IPS-18c (cell line): ENCODE measurements around the gene ATG14.
"Not testable (repeated sequence)": the region's sequence is repeated elsewhere in the genome, so short reads cannot be mapped to it uniquely, and the experiment has no call there.

ENCODE experiments used
- H3K4me3 ChIP-seq: 2 replicates; pipeline ENCODE4 v1.7.0; 2013; ENCODE audit warnings: low read depth, mild to moderate bottlenecking, low read length, moderate library complexity; ENCODE audit not compliant: insufficient read depth
- H3K9me3 ChIP-seq: one replicate; pipeline ENCODE4 v1.6.1; 2013; ENCODE audit warnings: mild to moderate bottlenecking, low read length, moderate library complexity; ENCODE audit not compliant: control insufficient read depth, insufficient read depth

Gene ATG14

DNA sequence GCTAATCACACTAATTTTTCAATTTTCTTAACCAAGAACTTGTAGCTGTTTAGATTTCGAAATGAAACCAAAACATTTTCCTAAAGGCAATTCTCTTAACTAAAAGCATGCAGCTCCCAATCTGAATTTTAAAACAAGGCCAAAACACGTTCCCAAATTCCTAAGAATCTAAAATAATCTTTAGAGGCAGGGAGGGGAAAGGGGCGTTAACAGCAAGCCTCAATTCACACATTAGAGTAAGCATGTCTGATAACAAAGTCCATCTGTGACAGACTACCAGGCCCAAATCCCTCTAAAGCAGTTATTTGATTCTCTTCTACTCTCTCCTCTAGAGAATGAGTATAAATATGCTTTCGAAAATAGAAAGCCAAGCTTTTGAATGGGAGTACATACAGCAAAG is 754 bp downstream of the ATG14 start:
- Histone ChIP-seq H3K4me3 (peak overlapping the region; percentile 90), H3K9me3 (no peaks in the 10 kb centered on the region)

DNA sequence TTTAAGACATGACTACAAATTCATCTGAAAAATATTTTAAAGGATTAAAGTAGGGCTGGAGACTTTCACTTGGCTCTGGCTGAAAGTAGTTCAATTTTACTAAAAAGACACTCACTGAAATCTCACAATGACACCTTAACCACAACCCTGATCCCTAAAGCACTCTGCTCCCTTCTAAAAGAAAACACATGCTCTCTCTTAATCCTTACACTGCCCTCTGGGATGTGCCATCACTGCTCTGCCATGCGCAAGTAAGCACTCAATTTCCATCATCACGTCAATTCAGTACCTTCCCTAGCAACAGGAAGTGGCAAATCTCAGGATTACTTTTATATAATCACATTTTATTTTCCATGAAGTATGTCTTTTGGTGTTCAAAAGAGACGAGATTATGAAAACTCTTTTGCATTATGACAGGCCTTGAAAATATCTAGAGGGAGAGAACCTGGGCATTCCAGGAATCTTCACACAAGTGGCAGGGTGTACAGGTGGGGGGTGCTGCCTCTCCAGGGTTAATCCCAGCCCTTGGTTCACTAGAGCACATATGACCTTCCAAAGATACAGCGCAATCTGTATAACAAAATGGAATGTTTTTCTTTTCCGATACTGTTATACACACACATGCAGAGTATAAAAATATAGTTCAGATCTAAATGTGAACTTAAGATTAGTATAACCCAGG is 7.3 kb downstream of the ATG14 start:
- Histone ChIP-seq H3K4me3 (no peak overlapping the region), H3K9me3 (no peaks in the 10 kb centered on the region)

DNA sequence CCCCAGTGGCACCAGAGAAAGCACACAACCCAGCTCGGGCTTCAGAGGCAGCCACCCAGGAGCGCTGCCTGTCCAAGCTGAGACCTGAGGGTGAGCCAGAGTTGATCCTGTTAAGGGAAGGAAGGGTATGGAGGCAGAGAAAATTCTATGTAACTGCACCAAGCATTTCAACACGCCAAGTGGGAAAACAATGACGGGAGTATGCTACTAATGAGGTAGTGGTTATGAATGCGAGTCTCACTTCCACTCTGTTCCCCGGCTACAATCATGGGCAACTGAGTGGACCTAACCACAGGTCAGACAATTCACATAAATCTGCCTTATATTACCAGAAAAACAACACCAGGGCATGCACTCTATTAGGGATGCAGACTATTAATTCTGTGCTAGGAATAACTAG is 9.9 kb downstream of the ATG14 start:
- H3K4me3 ChIP-seq, result no peak overlapping the region
- H3K9me3 ChIP-seq, result no peaks in the 10 kb centered on the region

DNA sequence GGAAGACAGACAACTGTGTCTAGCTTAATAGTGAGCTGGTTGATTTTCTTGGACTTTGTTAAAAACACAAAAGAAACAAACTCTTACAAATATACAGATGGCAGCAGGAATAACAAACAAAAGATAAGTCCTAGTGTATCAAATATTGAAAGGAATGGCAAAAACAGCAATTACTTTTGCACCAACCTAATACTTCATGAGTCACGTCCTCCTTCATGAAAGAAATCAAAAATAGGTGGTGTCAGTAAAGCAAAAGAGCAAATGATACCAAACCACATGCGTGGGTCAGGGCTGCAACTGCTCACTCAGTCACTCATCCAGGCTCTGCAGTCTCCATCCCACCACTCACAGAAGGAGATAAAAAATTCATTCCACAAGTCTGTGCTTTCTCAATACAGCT is 11.8 kb downstream of the ATG14 start:
- H3K4me3 ChIP-seq, result no peak overlapping the region
- H3K9me3 ChIP-seq, result no peaks in the 10 kb centered on the region

DNA sequence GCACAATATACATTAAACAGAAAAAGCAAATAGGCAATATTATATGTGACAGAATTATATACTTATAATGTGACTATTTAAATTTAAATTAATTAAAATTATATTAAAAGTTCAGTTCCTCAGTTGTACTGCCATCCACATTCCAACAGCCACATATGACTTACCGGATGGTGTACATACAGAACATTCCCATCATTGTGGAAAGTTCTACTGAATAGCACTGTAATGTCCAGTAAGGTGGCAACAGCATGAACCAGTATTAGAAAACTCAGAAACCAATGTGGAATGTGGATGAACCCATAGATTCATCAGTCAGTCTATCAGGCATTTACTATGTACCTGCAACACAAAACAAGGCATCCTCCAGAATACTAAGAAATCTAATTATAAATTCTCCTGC is 12.4 kb downstream of the ATG14 start:
- Histone ChIP-seq H3K9me3 (no peaks in the 10 kb centered on the region), H3K4me3 (no peak overlapping the region)

DNA sequence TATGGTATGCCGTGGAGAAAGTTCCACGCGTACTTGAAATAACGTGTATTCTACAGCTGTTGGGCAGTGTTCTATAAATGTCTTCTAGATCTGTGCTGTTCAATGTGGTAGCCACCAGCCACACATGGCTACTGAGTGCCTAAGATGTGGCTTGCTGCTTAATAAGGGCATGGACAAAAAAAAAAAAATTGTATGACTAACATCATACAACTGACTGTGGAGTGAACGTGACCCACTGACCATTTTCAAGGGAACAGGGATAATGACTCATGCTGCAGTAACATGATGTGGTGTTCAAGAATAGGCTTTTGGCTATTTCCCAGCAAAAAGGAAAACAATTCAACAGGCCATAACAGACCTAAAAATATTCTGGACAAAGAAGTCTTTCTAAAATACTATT is 13.0 kb downstream of the ATG14 start:
- Histone ChIP-seq H3K9me3 (no peaks in the 10 kb centered on the region), H3K4me3 (no peak overlapping the region)

DNA sequence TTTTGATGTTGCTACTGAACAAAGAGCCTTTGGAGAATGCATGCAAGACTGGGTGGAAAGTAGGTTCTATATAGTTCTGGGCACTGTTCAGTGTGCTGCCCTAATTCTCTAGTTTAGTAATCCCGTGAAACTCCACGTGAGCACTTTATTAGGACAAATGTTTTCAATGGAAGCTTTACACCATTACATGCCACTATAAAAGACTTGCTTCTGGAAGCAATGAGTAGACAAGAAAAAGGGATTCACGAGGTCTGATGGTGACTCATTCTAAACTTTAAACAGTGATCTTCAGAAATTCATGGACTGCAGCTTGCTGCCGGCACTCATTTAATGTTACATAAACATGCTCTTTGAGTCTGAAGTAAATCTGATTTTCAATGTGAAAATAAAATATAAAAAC is 22.3 kb downstream of the ATG14 start:
- Histone ChIP-seq H3K9me3 (no peaks in the 10 kb centered on the region), H3K4me3 (no peak overlapping the region)

DNA sequence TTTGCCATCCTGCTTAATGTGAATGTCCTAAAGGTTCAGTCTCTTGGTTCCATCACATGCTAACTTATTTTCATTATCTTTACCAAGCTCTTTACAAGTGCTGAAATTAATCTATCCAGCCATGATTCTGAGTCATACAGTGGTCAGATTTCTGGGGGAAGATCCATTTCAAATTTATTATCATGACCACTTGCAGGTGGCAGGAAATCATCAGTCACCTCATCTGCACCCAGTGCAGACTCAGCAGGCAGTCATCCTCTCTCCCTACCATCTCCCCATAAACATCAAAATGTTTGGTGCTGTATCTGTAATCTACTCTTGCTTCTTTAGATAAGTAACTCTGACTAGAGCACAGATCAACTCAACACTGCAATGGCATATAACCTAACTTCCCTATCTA is 23.5 kb downstream of the ATG14 start:
- no peak overlapping the region for H3K4me3 ChIP-seq

DNA sequence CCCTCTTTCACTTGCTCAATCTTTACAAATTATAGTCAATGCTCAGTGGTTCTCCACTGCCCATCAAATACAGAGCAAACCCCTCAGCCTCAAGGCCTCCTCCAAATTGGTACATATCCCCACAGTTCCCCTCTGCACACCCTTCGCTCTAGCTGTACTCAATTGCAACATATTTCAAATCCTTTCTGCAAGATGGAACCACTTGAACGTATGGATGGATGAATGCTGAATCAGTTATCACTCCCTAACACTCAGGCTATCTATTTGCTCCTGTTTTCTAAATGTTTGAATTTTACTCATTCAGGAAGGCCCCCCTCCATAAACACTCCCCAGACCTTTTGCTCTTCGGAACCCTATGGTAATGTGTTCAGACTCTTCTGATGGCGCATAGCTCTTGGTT is 24.5 kb downstream of the ATG14 start:
- no peak overlapping the region for H3K4me3 ChIP-seq
- H3K9me3 ChIP-seq, result no peaks in the 10 kb centered on the region

More for the DNA sequence above, 23.5 kb downstream of the ATG14 start:
- no peaks in the 10 kb centered on the region for H3K9me3 ChIP-seq

DNA sequence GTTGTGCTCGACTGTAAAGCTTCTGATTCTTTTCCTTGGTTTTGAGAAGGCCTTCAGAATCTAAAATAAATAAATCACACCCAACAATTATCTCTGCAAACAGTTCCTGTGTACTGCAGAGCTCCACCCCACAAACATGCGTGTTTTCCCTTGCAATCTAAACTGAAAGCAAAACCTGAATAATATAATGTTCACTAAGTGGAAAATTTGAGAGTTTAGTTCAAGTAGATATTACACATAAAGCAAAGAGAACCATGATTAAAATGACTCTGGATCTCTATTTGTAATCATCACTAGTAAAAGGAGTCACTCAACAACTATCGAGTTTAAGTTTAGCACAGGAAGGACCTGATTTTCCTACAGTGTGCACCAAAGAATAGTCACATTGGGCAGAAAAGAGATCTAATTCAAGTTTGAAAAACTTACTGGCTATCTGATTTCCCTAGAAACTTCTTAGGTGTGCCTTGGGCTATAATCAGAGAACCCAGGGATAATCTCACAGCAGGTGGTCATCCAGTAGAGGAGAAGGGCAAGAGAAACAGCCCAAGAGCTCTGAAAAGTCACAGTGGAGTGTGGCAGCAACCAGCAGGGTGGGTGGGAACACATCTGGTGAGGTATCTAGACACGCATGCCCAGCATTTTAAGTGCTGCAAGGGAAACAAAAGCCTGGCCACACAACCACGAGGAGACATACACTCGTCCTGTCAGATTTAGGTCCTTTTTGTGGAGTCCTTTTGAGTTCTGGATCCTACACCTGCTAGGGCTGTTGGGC is 25.4 kb downstream of the ATG14 start:
- Histone ChIP-seq H3K4me3 (no peak overlapping the region), H3K9me3 (no peaks in the 10 kb centered on the region)

DNA sequence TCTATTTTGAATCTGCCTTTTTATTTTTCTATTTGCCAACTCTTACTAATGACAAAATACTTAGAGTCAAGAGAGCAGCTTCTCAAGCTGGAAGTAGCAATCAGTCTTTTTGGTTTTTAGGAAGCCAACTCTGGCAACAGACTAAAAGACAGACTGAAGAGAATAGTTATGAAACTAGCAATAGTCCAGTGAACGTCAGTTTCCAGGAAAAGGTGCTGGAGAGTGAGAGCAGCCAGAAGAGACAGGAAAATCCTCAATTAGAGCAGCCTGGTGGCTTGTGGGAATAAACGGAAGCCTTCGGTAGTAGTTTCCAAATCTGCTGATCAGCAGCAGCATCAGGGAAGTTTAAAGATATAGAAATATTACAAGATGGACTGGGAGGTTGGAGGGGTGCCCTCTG is 27.1 kb downstream of the ATG14 start:
- no peak overlapping the region for H3K4me3 ChIP-seq
- H3K9me3 ChIP-seq, result no peaks in the 10 kb centered on the region

DNA sequence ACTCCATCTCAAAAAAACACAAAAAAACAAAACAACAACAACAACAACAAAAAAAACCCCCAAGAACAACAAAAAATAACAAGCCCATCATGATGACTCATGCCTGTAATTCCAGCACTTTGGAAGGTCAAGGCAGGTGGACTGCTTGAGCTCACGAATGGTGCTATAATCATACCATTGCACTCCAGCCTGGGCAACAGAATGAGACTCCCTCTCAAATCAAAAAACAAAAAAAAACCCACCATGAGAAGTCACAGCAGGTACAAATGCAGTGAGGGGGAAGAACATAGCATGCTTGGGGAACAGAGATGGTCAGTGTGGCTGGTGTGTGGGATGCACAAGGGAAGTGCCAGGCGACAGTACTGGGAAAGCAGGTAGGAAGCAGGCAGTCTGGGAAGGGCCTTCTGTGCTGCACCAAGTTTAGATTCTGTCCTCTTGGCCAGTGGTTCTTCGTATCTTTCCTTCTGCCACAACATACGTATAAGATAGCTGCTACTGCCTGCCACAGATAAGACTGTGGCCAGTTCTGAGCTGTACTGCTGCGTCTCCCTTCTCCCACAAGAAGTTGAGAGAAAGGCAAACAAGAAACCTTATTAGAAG is 28.0 kb downstream of the ATG14 start:
- Histone ChIP-seq H3K9me3 (no peaks in the 10 kb centered on the region), H3K4me3 (no peak overlapping the region)

DNA sequence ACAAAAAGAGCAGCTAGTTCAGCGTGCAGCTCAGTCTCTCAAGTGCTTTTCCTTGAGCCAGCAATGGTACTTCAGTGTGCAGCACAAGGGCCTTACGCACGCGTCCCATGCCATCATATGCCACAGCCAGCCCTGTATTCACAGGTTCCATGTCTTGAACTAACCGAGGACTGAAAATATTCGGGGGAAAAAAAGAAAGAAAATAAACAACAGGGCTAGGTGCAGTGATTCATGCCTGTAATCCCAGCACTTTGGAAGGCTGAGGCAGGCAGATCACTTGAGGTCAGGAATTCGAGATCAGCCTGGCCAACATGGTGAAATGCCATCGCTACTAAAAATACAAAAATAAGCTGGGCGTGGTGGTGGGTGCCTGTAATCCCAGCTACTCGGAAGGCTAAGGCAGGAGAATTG is 28.6 kb downstream of the ATG14 start:
- not testable (repeated sequence) for H3K9me3 ChIP-seq, H3K4me3 ChIP-seq

DNA sequence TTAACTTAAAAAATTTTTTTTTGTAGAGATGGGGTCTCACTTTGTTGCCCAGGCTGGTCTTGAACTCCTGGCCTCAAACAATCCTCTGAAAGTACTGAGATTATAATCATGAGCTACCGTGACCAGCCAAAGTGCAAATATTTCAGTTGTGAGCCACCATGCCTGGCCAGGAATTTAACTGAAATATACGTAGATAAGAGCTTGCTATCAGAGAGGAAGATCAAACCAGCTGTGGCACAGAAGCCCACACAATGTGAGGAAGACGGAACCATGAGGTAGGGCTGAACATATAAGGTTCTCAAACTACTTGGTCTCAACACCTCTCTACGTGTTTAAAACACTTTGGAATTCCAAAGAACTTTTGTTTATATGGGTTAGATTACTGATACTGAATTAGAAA is 29.1 kb downstream of the ATG14 start:
- Histone ChIP-seq H3K4me3 (no peak overlapping the region), H3K9me3 (no peaks in the 10 kb centered on the region)

DNA sequence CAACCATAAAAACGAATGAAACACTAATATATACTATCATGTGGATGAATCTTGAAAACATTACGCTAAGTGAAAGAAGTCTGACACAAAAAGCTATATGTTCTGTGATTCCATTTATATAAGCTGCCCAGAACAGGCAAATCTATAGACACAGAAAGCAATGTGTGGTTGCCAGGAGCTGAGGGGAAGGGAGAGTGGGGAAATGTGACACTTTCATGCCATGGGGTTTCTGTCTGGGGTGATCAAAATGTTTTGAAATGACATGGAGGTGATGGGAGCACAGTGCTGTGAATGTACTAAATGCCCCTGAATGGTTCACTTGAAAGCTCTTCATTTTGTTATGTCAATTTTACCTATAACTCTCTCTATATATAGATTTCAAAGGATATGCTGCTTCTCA is 30.1 kb downstream of the ATG14 start:
- no peaks in the 10 kb centered on the region for H3K9me3 ChIP-seq
- no peak overlapping the region for H3K4me3 ChIP-seq

DNA sequence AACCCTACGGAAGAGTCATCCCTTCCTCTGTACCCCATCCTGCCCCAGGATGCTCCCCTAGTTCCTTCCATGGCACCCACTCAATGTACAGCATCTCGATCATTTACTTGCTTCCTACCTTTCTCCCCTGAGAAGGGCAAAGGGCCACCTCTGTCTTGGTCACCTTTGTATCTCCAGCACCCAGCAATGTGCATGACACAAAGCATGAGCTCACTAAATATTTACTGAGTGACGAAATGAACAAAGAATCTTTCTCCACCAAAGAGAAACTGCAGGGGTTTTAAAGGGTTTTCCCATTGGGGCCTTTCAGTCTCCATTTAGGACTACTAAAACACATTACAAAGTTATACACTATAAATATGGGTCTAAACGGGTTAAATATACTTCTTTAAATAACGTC is 30.6 kb downstream of the ATG14 start:
- no peak overlapping the region for H3K4me3 ChIP-seq
- no peaks in the 10 kb centered on the region for H3K9me3 ChIP-seq

DNA sequence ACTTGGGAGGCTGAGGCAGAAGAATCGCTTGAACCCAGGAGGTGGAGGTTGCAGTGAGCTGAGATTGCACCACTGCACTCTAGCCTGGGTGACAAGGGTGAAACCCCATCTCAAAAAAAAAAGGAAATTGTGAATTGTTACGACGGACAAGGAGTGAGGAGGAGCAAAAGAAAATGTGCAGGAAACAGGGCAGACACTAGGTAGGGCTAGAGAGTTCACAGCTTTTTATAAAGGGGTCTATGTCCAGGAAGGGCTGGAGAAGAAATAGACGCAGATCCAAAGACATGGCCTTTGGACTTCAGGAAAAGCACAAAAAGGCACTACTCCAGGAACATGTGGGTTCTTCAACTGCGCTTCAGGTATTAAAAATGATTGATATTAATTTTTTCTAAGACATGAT is 34.4 kb downstream of the ATG14 start:
- Histone ChIP-seq H3K9me3 (no peaks in the 10 kb centered on the region), H3K4me3 (no peak overlapping the region)

DNA sequence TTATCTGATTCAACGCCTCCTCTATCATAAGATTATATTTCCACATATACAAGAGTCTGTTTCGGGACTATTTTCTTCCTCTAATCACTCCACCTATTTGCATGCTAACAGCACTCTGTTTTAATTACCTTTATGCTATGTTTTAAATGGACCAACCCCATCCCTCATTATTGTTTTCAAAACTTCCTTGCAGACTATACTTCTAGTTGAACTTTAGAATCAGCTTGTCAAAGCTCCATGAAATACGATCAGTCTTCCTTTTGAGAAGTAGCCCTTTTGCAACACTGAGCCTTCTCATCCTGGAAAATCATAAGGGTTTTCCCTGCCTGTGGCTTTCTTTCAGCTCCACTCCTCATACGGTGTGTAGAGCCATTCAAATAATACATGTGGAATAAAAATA is 36.9 kb downstream of the ATG14 start:
- Histone ChIP-seq H3K4me3 (no peak overlapping the region), H3K9me3 (no peaks in the 10 kb centered on the region)
